Hepatic stellate cell (primary cell): ENCODE results near the gene NCR1.
"Not testable (repeated sequence)": the region's sequence is repeated elsewhere in the genome, so short reads cannot be mapped to it uniquely, and the experiment has no call there.

Source experiments
- DNase-seq: peaks from one replicate; pipeline ENCODE4 v3.0.0; 2011; ENCODE audit warnings: low spot score

Gene NCR1

DNA sequence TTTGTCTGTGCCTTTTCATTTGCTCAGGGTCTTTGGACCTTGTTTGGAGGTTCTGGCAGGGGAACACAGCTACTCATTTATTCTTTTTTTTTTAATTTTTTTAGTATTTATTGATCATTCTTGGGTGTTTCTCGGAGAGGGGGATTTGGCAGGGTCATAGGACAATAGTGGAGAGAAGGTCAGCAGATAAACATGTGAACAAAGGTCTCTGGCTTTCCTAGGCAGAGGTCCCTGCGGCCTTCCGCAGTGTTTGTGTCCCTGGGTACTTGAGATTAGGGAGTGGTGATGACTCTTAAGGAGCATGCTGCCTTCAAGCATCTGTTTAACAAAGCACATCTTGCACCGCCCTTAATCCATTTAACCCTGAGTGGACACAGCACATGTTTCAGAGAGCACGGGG, 2.0 kb downstream of the NCR1 start:
- not testable (repeated sequence) for DNase-seq

DNA sequence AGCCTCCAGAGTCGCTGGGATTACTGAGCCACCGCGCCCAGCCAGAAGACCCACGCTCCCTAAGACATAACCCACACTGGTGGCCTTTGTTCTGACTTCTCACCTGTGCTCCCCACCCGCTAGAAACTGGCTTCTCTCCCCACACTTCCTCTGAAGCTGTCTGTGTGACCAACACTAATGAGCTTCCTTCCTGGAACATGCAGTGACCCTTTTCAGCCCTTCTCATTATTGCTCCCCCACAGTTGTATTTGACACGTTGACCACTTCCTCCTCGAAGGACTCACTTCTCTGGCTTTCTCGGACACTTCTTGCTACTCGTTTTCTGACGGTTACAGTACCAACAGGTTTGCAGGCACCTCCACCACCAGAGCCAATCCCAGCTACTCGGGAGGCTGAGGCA, 10.9 kb downstream of the NCR1 start:
- no peak for DNase-seq

DNA sequence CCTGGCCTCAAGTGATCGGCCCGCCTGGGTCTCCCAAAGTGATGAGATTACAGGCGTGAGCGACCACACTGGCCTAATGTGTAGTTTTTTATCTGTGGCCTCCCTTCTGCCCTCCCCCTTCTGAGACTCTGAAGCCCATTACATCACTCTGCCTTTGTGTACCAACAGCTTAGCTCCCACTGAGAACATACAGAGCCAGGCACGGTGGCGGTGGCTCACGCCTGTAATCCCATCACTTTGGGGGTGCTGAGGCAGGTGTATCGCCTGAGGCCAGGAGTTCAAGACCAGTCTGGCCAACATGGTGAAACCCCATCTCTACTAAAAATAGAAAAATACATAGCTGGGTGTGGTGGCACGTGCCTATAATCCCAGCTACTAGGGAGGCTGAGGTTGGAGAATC, 12.6 kb downstream of the NCR1 start:
- no peak for DNase-seq

DNA sequence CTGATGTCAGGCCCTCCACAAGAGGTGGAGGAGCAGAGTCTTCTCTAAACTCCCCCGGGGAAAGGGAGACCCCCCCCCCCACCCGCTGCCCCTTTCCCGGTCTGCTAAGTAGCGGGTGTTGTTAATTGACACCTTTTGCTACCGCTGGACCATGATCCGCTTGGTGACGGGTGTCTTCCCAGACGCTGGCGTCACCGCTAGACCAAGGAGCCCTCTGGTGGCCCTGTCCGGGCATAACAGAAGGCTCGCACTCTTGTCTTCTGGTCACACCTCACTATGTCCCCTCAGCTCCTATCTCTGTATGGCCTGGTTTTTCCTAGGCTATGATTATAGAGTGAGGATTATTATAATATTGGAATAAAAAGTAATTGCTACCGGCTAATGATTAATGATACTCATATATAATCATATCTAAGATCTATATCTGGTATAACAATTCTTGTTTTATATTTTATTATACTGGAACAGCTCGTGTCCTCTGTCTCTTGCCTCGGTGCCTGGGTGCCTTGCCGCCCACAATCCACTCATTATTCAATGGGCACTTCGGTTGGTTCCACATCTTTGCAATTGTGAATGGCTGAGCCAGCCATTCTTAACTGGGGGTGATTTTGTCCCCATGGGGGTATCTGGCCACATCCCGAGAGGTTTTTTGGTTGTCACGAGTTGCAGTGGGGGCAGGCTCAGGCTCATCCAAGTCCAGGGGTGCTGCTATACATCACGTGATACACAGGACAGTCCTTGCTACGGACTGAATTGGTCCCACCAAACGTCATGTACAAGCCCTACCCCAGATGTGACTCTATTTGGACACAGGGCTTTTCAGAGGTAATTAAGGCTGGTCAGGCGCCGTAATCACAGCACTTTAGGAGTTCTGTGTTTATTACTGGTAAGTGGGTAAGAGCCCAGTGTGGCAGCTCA, 14.0 kb downstream of the NCR1 start:
- DNase-seq: not testable (repeated sequence)

DNA sequence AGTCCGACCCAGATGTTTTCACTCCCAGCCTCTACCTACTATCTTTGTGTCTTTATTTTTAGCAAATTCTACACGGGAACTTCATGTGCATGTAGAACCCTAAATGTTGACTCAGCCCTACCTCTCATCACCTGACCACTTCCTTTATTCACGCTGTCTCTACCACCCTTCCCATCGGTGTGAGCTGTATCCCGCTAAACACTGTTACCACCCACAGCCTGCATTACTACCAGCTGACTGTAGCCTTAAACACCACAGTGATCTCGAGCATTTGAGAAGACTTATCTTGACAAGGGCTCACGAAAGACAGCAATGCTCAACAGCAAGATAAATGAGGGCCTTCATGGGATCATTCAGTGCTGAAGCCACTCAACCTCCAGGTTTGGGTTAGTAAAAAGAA, 15.1 kb downstream of the NCR1 start:
- no peak for DNase-seq

DNA sequence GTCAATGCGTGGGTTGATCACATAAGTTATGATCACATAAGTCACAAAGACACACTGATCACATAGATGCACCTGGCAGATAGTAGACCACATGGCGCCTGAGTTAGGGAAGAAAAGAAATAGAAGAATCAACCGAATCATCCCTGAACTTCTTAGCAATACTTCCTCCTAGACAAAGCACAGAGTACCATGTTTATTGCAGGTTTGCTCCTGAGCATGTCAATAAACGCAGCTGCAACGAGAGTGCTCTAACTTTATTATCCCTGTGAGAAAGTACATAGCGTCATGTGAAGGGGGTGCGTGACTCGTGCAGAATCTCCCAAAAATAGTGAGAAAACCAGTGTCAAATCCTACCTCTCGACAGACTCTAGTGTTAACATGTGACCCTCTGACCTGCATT, 17.3 kb downstream of the NCR1 start:
- DNase-seq: no peak

DNA sequence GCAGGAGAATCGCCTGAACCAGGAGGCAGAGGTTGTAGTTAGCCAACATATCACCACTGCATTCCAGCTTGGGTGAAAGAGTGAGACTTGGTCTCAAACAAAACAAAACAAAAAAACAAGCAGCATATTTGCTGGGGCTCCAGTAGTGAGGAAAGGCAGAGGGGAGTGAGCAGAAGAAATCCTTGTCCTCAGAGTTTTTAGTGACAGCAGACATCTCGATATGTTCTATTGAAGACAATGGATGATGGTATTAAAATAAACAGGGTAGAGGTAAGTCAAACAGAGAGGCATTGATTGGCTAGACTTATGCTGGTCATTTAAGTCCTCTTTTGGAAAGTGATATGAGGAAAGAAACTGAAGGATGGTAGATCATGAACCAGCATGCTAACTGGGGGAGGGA, 22.4 kb downstream of the NCR1 start:
- no peak for DNase-seq

DNA sequence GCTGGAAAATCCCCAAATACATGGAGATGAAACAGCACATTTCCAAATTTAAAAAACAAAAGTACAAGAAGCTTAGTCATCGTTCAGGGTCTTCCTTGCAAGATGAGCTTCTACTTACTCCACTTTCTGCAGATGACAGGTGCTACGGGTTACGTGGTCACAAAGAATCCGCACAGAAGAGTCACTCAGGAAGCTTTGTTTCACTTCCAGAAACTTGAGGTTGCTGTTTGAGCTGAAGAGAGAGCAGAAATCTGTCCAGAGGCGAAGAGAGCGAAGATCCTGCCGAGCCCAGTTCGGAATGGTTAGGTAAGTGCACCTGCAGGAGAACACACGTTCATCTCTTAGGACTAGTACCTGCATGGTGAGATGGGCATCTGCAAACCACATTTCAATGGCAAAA, 32.0 kb downstream of the NCR1 start:
- DNase-seq: no peak

DNA sequence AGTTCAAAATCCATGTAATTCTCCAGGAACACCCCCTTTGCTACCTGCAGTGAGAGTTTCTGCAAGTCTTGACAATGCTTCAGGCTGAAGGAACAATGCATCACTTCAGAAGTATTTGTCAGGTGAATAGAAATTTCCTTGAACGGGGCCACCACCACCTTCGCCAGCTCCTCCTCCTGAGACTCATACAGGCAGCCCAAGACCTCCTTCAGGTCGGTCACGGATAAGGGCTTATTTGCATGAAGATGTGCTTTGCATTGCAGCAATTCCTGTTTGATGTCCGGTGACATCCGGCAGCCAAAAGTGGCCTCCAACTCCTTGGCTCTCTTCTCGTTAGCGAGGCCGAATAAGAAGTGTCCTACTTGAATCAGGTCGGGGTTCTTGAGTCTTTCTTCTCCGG, 33.0 kb downstream of the NCR1 start:
- DNase-seq: no peak

DNA sequence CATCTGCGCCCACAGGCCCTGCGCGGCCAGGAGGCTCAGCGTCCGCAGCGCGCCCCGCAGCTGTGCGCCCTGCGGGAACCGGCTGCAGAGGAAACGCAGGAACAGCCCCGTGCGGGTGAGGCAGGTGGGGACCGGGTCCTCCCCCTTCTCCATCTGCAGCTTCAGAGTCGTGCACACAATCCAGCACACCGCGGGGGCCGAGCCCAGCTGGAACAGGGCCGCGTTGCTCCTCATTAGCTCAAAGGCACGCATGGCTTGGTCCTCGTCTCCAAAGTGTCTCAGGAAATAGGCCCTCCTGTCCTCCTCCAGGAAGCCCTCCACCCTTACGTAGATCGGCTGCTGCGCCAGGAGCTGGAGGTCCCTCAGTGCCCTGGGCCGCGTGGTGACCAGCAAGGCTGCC, 33.6 kb downstream of the NCR1 start:
- DNase-seq: not testable (repeated sequence)

DNA sequence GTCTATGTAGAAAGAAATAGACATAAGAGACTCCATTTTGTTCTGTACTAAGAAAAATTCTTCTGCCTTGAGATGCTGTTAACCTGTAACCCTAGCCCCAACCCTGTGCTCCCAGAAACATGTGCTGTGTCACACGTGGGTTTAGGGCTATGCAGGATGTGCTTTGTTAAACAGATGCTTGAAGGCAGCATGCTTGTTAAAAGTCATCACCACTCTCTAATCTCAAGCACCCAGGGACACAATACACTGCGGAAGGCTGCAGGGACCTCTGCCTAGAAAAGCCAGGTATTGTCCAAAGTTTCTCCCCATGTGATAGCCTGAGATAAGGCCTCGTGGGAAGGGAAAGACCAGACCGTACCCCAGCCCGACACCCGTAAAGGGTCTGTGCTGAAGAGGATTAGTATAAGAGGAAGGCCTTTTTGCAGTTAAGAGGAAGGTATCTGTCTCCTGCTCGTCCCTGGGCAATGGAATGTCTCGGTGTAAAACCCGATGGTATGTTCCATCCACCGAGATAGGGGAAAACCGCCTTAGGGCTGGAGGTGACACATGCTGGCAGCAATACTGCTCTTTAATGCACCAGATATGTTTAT, 37.9 kb downstream of the NCR1 start:
- not testable (repeated sequence) for DNase-seq

DNA sequence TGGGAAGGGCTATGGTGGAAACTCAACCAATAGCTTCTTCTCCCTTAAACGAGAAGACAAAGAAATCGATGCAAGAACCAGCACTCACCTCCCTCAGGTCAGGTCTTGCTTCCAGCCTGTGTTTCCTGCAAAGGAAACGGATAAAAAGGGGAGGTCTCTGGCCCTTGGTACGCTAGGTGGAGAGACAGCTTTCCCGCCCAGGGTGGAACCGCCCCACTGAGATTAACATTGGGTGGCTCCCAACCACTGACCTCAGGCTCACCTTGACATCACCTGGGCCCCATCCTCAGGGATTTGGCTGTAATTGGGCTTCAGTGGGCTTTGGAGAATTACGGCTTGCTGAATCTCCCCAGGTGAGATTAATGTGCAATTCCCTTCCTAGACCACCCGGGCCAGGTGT, 41.4 kb downstream of the NCR1 start, which contains the start of gene NLRP7:
NLRP7 (minus strand) TSS at position 150 of the 400 bp plus-strand sequence.
- DNase-seq: no peak

DNA sequence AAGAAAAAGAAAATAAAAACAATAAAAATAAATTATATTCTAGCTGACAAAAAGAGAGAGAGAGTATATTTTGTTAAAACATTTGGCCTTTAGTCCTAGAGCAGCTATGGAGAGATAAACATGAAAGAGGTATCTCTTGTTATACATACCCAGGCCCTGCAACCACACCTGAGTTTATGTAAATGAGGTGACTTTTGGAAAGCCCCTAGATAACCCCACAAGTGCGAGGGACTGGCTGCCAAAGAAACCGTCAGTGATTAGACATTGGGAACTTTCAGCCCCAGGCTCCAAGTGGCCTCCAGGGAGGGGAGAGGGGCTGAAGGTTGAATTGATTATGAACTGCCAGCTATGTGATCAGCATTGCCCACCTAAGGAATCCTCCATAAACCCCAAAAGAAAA, 43.5 kb downstream of the NCR1 start:
- DNase-seq: no peak

DNA sequence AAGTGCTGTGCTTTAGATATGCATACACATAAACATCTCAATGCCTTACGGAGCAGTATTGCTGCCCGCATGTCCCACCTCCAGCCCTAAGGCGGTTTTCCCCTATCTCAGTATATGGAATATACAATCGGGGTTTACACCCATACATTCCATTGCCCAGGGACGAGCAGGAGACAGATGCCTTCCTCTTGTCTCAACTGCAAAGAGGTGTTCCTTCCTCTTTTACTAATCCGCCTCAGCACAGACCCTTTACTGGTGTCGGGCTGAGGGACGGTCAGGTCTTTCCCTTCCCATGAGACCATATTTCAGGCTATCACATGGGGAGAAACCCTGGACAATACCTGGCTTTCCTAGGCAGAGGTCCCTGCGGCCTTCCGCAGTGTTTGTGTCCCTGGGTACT, 44.6 kb downstream of the NCR1 start:
- DNase-seq: not testable (repeated sequence)

DNA sequence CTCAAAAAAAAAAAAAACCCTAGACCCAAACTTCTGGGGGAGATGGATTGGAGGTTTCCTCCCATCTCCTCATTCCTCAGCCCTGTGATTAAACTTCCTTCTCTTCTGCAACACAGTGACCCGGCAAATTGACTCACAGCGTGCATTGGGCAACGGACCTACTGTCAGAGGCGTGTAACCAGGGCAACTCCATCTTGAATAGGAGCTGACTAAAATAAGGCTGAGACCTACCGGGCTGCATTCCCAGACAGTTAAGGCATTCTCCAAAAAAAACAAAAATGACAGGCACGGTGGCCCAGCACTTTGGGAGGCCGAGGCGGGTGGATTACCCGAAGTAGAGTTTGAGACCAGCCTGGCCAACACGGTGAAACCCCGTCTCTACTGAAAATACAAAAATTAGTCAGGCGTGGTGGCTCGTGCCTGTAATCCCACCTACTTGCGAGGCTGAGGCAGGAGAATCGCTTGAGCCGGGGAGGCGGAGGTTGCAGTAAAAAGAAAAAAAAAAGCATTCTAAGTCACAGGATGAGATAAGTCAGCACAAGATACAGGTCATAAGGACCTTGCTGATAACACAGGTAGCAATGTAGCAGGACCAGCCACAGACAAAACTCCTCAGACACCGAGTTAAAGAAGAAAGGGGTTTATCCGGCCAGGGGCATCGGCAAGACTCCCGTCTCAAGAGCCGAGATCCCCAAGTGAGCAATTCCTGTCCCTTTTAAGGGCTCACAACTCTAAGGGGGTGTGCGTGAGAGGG, 46.8 kb downstream of the NCR1 start:
- no peak for DNase-seq

DNA sequence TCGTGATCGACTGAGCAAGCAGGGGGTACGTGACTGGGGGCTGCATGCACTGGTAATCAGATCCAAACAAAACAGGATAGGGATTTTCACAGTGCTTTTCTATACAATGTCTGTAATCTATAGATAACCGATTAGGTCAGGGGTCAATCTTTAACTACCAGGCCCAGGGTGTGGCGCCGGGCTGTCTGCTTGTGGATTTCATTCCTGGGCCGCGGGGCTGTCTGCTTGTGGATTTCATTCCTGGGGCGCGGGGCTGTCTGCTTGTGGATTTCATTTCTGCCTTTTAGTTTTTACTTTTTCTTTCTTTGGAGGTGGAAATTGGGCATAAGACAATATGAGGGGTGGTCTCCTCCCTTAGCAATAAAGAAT, 47.4 kb downstream of the NCR1 start:
- not testable (repeated sequence) for DNase-seq

DNA sequence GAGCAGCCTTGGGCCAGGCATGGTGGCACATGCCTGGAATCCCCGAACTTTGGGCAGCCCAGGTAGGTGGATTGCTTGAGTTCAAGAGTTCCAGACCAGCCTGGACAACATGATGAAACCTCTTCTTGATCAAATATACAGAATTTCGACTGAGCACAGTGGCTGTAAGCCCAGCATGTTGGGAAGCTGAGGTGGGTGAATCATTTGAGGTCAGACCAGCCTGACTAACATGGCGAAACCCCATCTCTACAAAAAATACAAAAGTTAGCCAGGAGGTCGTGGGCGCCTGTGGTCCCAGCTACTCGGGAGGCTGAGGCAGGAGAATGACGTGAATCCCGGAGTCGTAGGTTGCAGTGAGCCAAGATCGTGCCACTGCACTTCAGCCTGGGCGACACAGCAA, 49.4 kb downstream of the NCR1 start:
- no peak for DNase-seq

DNA sequence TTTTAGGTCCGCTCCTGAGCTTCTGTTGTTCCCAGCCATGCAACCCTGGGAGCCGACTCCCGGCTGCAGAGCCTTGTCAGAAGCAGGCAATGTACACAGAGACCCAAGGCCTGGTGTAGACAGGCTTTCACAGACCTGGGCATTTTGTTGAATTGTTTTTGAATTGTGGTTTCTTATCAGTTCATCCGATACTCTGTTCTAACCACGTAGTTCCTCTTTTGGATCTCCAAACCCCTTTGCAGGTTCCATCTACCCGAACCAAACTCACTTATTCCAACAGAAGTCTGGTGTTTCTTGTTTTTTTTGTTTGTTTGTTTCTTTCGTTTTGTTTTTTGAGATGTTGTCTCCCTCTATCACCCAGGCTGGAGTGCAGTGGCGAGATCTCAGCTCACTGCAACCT, 53.9 kb downstream of the NCR1 start:
- no peak for DNase-seq
